GM18526 (cell line): ENCODE results near the gene S100A8.

Experiments
- POLR2A ChIP-seq: IDR thresholded peaks from 3 replicates; pipeline ENCODE4 v1.6.1; 2011; ENCODE audit not compliant: insufficient read length; ENCODE audit errors: extremely low read depth

The S100A8 gene

GRCh38 chr1:153347856-153348255, 43.0 kb downstream of the S100A8 start:
- TF ChIP-seq POLR2A: no peak

DNA sequence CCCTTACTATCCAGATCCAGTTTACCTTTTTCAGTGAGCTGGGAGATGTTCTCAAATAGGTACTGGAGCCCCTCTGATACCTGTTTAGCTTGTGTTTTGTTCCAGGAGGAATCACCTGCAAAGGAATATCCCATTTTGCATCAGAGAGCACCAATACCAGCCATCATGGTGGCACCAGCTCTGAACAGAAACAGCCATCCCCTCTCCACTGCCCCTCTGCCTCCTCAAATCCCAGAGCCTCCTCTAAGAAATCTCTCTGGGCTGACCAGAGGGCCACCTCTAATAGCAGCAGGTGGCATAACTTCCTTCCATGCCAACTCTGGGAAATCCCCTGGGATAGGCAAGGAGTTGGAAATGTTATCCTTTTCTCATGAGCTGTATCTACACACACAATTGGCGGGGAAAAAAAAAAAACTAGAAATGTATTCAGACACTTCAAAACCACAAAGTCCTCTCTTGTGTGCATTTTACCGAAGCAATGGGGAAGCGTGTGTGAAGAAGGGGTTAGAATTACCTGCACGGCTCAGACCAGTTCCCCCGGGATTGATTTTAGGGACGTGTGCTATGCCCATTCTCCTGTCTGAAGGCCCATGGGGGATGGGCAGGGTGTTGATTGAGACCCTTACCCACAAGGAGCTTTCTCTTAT, 44.7 kb downstream of the S100A8 start:
- TF ChIP-seq POLR2A: no peak

DNA sequence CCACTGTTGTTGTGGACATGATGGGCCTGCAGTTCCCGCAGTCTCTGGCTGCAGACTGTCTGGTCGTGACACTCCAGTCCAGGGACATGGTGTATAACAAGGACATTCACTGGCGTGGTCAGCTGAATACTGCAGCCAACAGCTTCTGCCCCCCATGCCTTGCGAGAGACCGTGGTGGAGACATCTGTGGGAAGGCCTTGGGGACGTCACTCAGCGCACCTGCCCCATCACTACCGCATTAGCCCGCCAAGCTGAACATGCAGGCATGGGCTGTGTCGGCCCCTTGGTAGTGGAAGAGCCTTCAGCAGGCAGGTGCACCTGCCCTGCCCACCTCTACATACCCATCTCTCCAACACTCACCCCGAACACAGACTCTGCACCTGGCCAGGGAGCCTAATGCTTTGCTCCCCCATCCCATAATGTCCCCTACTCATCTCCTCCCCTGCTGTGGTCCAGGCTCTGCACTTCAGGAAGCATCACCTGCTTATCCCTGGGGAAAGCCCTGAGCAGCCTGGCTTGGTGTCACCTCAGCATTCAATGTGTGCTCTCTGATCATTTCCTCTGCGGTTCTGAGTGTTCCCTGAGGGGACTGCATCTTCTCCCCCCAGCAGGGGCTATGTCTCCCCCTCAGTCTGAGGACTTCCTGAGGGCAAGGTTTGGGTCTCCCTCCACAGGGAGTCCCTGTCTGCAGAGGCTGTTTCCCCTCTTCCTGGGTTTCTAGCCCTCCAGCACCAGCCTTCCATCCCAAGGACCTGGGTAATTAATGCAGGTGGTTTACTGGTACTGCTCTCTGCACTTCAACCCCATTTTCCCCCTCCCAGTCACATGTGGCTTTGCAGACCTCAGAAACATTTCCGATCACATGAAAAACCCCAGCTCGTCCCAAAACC, 45.4 kb downstream of the S100A8 start:
- no peak for TF ChIP-seq POLR2A

- TF ChIP-seq POLR2A: no peak
Measured at GRCh38 chr1:153344718-153345025, 46.2 kb downstream of the S100A8 start.

GRCh38 chr1:153343811-153344717, 46.8 kb downstream of the S100A8 start:
- no peak for TF ChIP-seq POLR2A

- no peak for TF ChIP-seq POLR2A
Measured at GRCh38 chr1:153343040-153343681, 47.7 kb downstream of the S100A8 start.

- no peak for TF ChIP-seq POLR2A
Measured at GRCh38 chr1:153342178-153342577, 48.7 kb downstream of the S100A8 start.

- TF ChIP-seq POLR2A: no peak
Measured at GRCh38 chr1:153341431-153341934, 49.4 kb downstream of the S100A8 start.

DNA sequence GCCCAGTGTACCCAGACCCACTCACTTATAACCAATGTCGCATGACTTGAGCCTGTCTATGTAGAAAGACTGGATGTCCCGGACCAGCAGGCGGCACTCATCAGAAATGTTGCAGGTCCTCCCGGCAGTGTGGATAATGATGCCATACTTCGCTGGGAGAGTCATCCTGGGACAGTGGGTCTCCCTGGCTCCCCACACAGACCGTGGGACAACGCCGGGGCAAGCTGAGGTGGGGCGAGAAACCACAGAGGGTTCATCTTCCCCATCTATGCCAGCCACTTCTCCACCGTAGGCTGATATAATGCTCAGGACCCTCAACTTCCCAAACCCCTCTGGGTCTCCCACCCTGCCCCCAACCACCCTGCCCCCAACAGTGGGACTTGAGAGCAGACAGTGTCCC, 50.5 kb downstream of the S100A8 start:
- TF ChIP-seq POLR2A: no peak
